GM11168 (cell line): Measurements from ENCODE around the gene MSI2.

Source experiments
- in situ Hi-C: fragments of 300-500 bp; cut with MboI; formaldehyde crosslinking; loops from one replicate; pipeline ENCODE4 v1.12.0; 2022; ENCODE audit warnings: low sequenced_read_pairs; ENCODE audit not compliant: unreplicated experiment

The MSI2 gene

GRCh38 chr17:57506774-57507127 lies 250.4 kb downstream of the MSI2 start:
- in situ Hi-C loops: no loop called here

- in situ Hi-C loops: no loop called here
Observed at GRCh38 chr17:57507828-57508227, 251.5 kb downstream of the MSI2 start.

- in situ Hi-C loops: no loop called here
Observed at GRCh38 chr17:57508671-57509070, 252.3 kb downstream of the MSI2 start.

- in situ Hi-C loops: no loop called here
Observed at GRCh38 chr17:57511475-57512123, 255.3 kb downstream of the MSI2 start.

GRCh38 chr17:57512258-57512657 lies 255.9 kb downstream of the MSI2 start:
- in situ Hi-C loops: no loop called here

- in situ Hi-C loops: no loop called here
Observed at GRCh38 chr17:57512691-57513090, 256.4 kb downstream of the MSI2 start.

GRCh38 chr17:57513569-57513968 lies 257.2 kb downstream of the MSI2 start:
- in situ Hi-C loops: no loop called here

GRCh38 chr17:57514614-57515013 lies 258.3 kb downstream of the MSI2 start:
- in situ Hi-C loops: no loop called here

GRCh38 chr17:57515662-57516211 lies 259.4 kb downstream of the MSI2 start:
- in situ Hi-C loops: no loop called here

GRCh38 chr17:57516290-57517230 lies 260.2 kb downstream of the MSI2 start:
- in situ Hi-C loops: no loop called here

GRCh38 chr17:57517273-57517631 lies 260.9 kb downstream of the MSI2 start:
- in situ Hi-C loops: no loop called here

- in situ Hi-C loops: no loop called here
Observed at GRCh38 chr17:57517632-57518456, 261.5 kb downstream of the MSI2 start.

GRCh38 chr17:57518587-57519581 lies 262.6 kb downstream of the MSI2 start:
- in situ Hi-C loops: no loop called here

- in situ Hi-C loops: no loop called here
Observed at GRCh38 chr17:57519800-57520199, 263.5 kb downstream of the MSI2 start.

- in situ Hi-C loops: no loop called here
Observed at GRCh38 chr17:57521606-57522005, 265.3 kb downstream of the MSI2 start.

- in situ Hi-C loops: no loop called here
Observed at GRCh38 chr17:57522042-57523005, 266.0 kb downstream of the MSI2 start.

GRCh38 chr17:57523926-57524632 lies 267.8 kb downstream of the MSI2 start:
- in situ Hi-C loops: no loop called here
